ENCODE measurements around the gene RNF123.

Gene RNF123

GRCh38 chr3:49663831-49664230 lies 25.5 kb upstream of the RNF123 start:
- no peak for TF ChIP-seq CTCF (IDR thresholded peaks at IDR 0.05; ENCODE audit: low read depth, low read length)
- no peak for DNase-seq (ENCODE audit: low read depth in 2 of 2)
- no peak overlapping the region for H3K4me3 ChIP-seq (replicated peaks in 1 of 2; ENCODE audit: low read depth in 2 of 2, low read length in 2 of 2)

- no peak overlapping the region for H3K4me3 ChIP-seq (replicated peaks in 1 of 2; ENCODE audit: low read depth in 2 of 2, low read length in 2 of 2)
- no peak for TF ChIP-seq CTCF (IDR thresholded peaks at IDR 0.05; ENCODE audit: low read depth, low read length)
- DNase-seq (ENCODE audit: low read depth in 2 of 2) = no peak
These were observed 25.1 kb upstream of the RNF123 start for GRCh38 chr3:49664300-49664699.

GRCh38 chr3:49665822-49666519 lies 23.4 kb upstream of the RNF123 start:
- TF ChIP-seq CTCF (IDR thresholded peaks at IDR 0.05; ENCODE audit: low read depth, low read length) = no peak
- DNase-seq (ENCODE audit: low read depth in 2 of 2) = no peak
- no peak overlapping the region for H3K4me3 ChIP-seq (replicated peaks in 1 of 2; ENCODE audit: low read depth in 2 of 2, low read length in 2 of 2)

- TF ChIP-seq CTCF (IDR thresholded peaks at IDR 0.05; ENCODE audit: low read depth, low read length) = no peak
- peak in 1 of 2 donors; percentile 34 for DNase-seq (ENCODE audit: low read depth in 2 of 2)
- H3K4me3 ChIP-seq (replicated peaks in 1 of 2; ENCODE audit: low read depth in 2 of 2, low read length in 2 of 2) = no peak overlapping the region
These were observed 22.8 kb upstream of the RNF123 start for GRCh38 chr3:49666592-49666991.

GRCh38 chr3:49667701-49668413 lies 21.5 kb upstream of the RNF123 start:
- H3K4me3 ChIP-seq (replicated peaks in 1 of 2; ENCODE audit: low read depth in 2 of 2, low read length in 2 of 2) = no peak overlapping the region
- TF ChIP-seq CTCF (IDR thresholded peaks at IDR 0.05; ENCODE audit: low read depth, low read length) = no peak
- no peak for DNase-seq (ENCODE audit: low read depth in 2 of 2)

GRCh38 chr3:49668414-49668797 lies 21.0 kb upstream of the RNF123 start:
- no peak for TF ChIP-seq CTCF (IDR thresholded peaks at IDR 0.05; ENCODE audit: low read depth, low read length)
- DNase-seq (ENCODE audit: low read depth in 2 of 2) = no peak

More at GRCh38 chr3:49668414-49668797, 21.0 kb upstream of the RNF123 start:
- H3K4me3 ChIP-seq (replicated peaks in 1 of 2; ENCODE audit: low read depth in 2 of 2, low read length in 2 of 2) = no peak overlapping the region

All from cardiac fibroblast (primary cell).